Kasumi-1 (cell line): ENCODE measurements around the gene TFE3.

Experiments used
- DNase-seq, 2 experiments: peaks; one replicate each; lab custom pipeline; 2025; lab: John Stamatoyannopoulos, UW

Gene TFE3

DNA sequence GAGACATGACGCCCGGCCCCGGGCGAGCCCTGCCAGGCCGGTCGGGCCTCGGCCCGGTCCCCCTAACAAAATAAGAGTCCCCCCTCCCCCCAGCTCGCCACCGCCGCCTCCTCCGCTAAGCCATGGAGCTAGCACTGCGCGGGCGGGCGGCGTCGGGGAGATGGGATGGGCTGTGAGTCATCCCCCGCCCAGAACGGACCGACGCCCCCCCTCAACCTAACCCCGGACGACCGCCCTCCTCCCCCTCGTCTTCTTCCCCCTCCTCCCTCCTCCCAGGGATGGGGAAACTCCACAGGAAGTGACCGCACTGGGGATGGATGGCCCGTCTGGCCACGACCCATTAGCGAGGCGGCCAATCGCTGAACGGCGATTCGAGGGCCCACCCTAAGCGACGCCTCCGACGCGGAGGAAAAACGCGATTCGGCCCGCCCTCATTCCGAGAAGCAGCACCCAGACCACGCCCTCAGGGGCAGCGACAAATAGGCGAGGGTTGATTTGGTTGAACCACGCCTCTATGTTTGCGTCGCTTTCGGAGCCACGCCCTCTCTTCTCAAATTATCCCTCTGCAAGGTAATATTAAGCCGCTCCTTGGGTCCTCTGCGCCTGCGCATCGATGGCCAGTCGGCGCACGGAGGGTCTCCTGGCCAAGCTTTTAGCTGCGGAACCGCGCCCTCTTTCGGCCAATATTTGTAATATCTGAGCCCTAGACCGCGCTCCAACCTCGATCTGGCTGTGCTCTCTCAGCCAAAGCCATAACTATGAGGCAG is at the start of gene TFE3:
TSS of gene TFE3 (minus strand) at position 138 of the 767 bp plus-strand sequence. CDS start at position 7, 131 bp downstream.
- DNase-seq = peak; percentile 90 to 92

- DNase-seq = no peak
Observed at GRCh38 chrX:49089553-49089952, 46.4 kb upstream of the TFE3 start.

- no peak for DNase-seq
Observed at GRCh38 chrX:49082271-49082871, 39.2 kb upstream of the TFE3 start.

DNA sequence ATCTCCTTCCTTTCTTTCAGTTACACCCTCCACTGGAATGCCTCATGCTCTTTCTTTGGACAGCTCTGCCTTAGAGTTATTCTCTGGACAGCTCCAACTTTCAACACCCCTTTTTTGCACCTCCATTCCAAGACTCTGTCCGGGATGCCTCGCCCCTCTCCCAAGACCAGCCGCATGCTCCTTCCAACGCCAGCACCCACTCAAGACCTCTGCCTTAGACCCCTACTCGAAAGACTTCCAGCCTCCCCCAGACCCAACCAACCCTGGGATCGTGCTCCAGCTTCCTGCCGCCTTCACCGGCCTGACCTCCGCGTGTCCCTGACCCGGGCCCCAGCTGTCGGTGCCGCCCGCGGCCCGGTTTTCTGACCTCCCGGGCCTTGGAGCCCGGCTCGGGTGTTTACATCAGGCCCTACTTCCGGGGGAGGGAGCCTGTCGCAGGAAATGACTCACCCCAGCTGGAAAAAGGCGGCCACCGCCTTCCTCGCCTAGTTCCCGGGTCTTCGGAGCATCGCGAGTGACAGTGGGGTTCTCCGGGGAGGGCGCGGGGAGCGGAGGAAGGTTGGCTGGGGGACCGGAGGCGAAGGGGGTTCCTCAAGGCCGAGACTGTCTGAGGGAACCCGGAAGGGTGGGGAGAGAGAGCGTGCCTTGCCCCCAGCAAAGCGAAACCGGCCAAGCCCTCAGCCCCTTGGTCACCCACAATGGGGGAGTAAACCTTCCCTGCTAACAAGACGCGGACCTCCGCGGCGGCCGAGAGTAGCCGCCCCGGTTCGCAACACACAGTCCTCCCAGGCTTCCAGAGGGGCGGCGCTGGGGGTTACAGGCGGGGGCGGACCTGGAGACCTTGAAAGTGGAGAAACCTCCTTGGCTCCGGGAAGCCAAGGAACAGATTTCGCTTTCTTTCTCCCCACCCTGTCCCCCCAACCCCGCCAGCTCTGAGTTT is 36.6 kb upstream of the TFE3 start, which contains the start of gene WDR45:
TSS of gene WDR45 (minus strand) at position 399 of the 940 bp plus-strand sequence. CDS start 1,792 bp downstream, outside the sequence.
- DNase-seq = peak; percentile 23 to 37

DNA sequence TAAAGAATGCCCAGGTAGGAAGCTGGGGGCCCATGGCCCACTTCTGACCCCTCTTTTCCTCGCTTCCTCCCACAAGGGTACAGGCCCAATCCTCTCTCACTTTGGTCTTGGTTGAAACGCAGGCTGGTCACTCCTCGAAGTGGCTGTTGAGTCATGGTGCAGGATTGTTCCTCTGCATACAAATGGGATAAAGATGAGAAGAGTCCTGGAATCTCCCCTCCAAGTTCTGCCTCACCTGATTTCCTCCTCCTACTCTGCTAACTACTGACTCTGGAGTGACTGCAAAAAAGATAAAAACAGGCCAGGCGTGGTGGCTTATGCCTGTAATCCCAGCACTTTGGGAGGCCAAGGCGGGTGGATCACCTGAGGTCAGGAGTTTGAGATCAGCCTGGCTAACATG is 34.8 kb upstream of the TFE3 start:
- DNase-seq = no peak

GRCh38 chrX:49075347-49075746 is 32.2 kb upstream of the TFE3 start:
- no peak for DNase-seq

GRCh38 chrX:49073601-49074575 is 30.7 kb upstream of the TFE3 start, which contains the start of gene PRAF2:
PRAF2 (minus strand) TSS chrX:49074002; CDS start chrX:49073987, 15 bp downstream.
- no peak for DNase-seq

DNA sequence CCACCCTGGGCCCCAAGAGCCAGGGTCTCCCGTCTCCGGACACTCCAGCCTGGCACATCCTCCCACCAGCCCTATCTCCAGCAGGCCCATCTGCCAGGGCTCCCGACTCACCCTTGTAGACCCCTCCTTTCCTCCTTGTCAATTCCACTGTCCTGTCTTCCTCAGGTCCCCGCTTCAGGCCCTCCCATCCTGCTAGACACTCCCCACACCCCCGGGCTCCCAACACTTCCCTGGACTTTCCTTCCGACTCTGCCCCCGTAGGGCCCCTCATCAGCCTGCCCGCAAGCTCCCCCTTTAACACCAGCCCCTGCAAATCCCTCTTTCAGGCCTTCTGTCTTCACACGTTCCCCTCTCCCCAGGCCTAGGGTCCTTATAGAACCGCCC is 29.5 kb upstream of the TFE3 start:
- no peak for DNase-seq

- no peak for DNase-seq
Observed at GRCh38 chrX:49071877-49072711, 28.9 kb upstream of the TFE3 start.

GRCh38 chrX:49070988-49071387 is 27.8 kb upstream of the TFE3 start:
- no peak for DNase-seq

DNA sequence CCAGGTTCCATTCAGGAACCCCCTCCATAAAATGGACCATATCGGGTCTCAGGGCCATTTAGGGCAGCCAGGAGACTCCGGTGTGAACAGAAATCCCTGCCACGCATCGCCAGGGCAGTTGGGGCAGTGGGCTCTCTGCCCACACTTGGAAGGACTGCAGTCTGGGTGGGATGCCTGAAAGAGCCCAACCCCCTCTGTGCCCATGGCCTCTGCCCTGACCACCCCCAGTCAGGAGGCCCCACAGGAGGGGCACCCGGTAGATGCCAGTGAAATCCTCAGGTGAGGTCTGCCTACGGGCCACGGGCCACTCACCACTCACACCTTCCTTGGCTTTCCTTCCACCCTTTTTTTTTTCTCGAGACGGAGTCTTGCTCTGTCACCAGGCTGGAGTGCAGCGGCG is 25.9 kb upstream of the TFE3 start:
- no peak for DNase-seq

- DNase-seq = no peak
Observed at GRCh38 chrX:49067285-49068120, 24.3 kb upstream of the TFE3 start.

DNA sequence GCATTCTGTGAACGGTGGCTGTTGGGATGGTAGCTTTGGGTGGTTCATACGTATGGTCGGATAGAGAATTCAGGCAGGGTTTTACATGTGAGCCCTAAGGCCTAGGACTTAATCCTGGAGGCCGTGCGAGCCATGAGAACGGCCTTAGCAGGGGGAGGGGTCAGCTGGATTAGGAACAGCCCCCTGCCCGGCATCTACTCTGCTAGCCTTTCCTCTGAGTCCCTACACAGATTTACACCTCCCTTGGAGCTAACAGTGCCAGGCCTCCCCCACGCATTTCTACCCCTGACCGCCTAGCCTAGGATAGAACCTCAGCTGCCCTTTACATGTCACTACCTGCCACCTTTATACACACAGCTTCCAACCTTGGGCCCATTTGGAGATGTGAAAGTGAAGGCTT is 23.5 kb upstream of the TFE3 start:
- DNase-seq = no peak

DNA sequence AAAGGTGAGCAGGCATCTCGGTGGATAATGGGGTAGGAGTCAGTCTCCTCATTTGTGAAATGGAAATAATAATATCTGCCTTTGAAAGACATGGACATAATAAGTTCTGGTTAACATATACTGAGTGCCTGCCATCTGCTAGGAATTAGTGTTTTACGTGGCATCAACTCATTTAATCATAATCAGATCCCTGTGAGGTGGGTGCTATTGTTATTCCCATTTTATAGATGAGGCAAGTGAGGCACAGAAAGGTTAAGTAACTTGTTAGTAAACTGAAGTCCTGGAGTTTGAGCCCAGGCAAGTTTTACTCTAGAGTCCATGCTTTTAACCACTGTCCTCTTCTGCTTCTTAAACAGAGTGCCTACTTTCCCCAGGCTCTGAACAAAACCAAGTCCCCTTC is 23.1 kb upstream of the TFE3 start:
- DNase-seq = no peak

DNA sequence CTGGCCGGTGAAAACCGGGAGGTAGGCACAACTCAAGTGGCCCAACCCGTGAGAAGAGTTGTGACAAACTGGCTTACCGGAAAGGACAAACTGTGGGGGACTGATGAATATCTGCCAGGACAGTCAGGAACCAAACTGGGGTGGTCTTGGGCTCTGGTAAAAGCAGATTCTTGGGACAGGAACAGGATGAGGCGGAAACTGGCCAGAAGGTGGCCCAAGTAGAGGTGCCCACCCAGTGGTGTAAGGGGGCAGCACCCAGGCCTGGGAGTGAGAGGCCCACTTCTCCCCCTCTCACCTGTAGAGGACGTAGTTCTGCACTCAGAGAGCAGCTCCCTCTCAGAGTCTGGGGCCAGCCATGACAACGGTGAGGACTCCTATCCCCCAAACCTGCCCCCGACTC is 21.6 kb upstream of the TFE3 start:
- DNase-seq = no peak

DNA sequence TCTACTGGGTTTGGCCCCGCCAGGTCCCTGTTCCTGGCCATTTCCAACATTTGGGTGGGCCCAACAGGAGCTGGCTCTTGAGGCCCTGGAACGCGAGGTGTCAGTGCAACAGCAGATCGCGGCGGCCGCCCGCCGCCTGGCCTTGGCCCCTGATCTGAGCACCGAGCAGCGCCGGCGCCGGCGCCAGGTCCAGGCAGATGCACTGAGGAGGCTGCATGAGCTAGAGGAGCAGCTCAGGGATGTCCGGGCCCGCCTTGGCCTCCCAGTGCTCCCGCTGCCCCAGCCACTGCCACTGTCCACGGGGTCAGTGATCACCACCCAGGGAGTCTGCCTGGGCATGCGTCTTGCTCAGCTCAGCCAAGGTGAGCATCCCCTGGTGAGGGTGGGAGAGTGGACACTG is 21.1 kb upstream of the TFE3 start:
- no peak for DNase-seq

DNA sequence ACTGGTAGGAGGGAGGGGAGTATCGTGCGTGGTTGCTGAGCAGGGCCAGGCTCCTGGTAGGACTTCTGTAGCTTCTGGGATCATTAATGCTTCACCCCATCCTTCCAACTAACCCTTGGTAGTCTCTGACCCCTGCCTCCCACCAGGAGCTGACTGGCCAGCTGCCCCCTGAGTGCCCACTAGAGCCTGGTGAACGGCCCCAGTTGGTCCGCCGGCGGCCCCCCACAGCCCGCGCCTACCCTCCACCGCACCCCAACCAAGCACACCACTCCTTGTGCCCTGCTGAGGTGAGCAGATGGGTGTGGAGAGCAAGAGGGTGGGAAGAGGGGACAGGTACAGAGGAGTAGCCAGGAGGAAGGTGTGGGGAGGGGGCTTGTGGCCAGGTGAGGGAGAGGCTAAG is 20.6 kb upstream of the TFE3 start:
- DNase-seq = no peak

GRCh38 chrX:49061916-49062315 is 18.8 kb upstream of the TFE3 start:
- no peak for DNase-seq

GRCh38 chrX:49061490-49061889 is 18.3 kb upstream of the TFE3 start:
- no peak for DNase-seq
